Fibroblast of skin of back (primary cell): Measurements from ENCODE around the gene SUSD3.
A peak's percentile ranks its signal among the peaks of the same experiment; 100 is the strongest.

Experiments
- DNase-seq: peaks from one replicate; pipeline ENCODE4 v3.0.0-alpha.2; 2013

SUSD3 gene

GRCh38 chr9:93030642-93031628 is 27.6 kb upstream of the SUSD3 start:
- DNase-seq = no peak

DNA sequence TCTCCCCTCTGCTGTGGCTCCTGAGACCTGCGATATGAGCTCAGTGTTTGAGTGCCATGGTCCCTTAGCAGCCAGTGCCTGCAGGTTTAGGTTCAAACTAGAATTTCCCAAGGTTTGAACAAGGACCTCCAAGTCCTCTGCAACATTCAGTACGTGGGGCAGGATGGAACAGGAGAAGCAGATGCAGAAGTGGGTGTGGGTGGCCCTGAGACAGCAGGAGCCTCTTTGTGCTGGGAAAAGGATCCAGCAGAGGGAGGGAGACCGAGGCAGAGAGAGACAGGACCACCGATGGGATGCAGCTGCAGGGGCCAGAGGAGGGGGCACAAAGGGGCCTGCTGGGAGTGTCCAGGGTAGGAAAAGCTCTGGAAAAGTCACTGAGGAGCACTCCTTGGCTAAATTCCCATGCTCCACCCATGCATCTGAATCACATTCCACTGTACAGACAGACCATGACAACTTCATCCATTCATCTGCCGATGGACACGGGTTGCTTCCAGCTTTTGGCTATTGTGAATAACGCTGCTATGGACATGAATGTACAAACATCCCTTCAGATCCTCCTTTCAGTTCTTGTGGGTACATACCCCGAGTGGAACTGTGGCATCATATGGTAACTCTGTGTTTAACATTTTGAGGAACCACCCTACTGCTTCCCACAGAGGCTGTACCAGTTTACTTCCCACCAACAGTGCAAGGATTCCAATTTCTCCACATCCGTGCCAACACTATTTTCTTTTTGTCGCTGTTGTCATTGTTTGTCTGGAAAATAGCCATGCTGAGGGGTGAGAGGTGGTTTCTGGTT is 26.7 kb upstream of the SUSD3 start:
- peak; percentile 1 for DNase-seq

DNA sequence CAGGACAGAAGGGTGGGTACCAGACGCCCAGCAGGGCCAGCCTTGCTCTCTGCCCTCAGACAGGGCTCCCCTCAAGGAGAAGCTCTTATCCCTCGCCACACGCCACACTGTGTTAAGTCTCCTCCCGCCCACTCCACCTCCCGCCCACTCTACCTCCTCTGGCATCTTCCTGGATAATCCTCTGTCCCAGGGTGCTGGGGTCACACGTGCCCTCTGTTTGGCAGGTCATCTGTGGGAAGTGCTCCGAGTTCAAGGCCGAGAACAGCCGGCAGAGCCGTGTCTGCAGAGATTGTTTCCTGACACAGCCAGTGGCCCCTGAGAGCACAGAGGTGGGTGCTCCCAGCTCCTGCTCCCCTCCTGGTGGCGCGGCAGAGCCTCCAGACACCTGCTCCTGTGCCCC is 26.0 kb upstream of the SUSD3 start:
- DNase-seq = no peak

- DNase-seq = no peak
These were observed 25.0 kb upstream of the SUSD3 start for GRCh38 chr9:93033531-93033930.

DNA sequence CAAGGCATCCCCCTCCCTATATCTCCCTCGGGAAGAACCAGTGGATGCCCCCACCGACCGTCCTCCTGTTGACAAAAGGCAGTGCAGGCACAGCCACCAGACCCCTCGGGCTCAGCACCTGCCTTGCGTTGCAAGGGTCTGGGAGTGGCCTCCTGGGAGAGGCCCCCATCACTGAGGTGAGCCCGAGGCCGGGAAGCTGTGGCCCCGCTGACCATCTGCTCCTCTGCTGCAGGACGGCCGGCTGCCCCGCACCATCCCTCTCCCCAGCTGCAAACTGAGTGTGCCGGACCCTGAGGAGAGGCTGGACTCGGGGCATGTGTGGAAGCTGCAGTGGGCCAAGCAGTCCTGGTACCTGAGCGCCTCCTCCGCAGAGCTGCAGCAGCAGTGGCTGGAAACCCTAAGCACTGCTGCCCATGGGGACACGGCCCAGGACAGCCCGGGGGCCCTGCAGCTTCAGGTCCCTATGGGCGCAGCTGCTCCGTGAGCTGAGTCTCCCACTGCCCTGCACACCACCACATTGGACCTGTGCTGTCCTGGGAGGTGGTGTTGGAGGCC is 23.3 kb upstream of the SUSD3 start:
- no peak for DNase-seq

DNA sequence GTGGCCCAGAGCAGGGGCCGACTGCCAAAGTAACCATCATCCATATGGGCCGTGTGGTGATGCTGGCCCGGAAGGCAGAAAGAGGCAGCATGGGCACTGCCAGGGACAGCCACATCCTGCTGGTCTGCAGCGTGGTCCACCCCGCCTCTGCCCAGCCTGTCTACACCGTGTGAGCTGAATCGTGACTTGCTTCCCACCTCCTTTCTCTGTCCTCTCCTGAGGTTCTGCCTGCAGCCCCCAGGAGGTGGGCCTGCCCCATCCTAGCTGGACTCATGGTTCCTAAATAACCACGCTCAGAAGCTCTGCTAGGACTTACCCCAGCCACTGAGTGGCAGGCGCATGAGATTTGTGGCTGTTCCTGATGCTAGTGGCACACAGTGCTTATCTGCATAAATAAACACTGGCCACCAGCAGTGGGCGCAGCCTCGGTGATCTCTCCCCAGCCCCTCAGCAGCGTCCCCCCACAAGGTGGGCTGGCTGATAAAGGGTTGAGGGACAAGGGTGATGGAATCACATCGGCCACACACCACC is 22.6 kb upstream of the SUSD3 start:
- DNase-seq = no peak

DNA sequence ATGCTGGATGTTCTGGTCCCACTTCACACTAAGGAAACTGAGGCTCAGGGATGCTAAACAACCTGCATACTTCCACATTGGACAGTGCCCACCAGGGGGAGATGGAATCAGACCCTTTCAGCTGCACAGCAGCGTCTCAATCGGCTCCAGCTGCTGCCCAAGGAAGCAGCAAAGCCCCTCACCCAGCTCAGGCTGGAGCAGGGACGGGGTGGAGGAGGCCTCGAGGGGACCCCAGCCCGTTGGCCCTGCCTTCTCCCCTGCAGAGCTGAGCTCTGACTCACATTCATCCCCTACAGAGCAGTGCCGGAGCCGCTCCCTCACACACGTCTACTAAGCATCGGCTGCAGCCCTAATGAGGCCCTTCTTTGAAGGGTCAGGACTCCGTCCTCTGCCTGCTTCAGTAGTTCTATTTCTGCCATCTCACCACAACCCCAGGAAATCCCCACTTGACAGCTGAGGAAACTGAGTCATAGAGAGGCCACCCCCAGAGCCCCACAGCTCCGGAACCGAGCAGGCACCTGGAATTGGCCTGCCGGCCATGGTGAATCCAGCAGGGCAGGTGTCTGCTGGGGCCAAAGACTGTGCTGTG is 21.5 kb upstream of the SUSD3 start:
- no peak for DNase-seq

DNA sequence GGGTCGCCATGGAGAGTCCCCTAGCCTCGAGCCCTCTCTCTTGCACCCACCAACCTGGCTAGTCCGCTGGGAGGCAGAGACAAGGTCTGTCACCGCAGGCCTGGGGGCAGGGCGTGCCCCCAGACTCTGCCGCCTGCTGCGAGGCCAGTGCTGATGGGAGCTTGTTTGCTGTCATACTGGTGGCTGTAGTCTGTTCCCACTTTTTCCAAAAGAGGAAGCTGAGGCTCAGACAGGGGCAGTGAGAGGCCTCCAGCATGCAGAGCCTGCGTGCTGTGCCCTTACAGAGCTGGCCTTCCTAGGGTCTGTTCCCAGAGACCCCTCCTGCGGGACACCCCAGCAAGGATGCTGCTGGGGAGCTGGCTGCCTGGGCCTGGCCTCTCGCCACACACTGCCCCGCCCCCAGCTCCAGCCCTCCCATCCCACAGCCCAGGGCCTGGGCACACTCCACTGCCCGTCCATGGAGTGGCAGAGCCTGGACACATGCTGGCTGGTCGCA is 21.0 kb upstream of the SUSD3 start:
- no peak for DNase-seq

DNA sequence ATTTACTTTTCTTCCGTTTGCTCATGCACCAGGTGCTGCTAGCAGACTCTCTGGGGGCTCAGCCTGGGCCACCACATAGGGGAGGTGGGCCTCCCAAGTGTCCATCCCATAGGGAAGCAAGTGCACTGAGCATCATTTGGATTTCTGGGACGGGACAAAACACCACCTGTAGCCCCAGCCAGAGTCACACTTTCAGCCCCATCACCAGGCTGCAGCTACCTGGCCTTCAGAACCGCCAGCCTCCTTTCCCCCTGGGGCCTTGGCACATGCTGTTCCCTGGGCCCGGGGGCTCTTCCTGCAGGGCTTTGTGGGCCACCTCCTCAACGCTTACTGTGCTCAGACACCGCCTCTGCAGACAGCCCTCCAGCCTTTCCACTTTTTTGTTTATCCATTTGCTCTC is 19.6 kb upstream of the SUSD3 start:
- DNase-seq = no peak

DNA sequence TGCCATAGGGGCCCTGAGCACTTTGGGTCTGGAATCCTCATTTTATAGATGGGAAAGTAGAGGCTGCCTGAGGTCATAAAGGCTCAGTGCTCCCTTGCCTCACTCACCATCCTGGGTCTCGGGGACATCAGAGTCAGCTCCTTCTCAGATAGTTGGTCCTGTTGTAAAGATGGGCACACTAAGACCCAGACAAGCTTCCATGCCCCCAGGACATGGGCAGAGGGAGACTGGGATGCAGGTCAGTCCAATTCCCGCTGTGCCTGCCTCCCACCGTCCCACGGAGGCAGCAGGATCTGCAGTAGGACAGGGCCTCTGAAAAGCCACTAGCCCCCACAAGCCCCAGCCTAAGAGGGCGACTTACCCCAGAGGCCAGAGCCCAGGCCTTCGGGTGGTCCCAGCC is 19.0 kb upstream of the SUSD3 start:
- no peak for DNase-seq

- DNase-seq = no peak
These were observed 18.5 kb upstream of the SUSD3 start for GRCh38 chr9:93039976-93040375.

DNA sequence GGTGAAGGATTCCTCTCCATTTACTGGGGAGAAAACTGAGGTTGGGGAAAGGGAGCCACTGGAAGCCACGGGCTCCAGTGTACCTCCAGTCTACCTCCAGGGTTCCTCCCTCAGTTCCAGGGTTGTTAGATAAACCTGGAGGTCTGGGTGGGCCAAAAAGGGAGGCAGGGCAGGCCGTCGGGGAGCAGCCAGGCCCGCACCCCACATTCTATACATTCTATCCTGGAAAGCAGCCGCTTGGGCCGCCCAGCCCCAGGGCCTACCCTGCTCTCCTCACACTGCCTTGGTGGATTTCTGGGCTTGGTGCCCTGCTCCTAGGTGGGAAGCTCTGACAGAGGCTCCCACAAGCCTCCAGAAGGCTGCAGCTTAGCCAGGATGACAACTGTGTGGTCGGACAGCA is 18.1 kb upstream of the SUSD3 start:
- no peak for DNase-seq

- DNase-seq = no peak
These were observed 17.2 kb upstream of the SUSD3 start for GRCh38 chr9:93041108-93041802.

DNA sequence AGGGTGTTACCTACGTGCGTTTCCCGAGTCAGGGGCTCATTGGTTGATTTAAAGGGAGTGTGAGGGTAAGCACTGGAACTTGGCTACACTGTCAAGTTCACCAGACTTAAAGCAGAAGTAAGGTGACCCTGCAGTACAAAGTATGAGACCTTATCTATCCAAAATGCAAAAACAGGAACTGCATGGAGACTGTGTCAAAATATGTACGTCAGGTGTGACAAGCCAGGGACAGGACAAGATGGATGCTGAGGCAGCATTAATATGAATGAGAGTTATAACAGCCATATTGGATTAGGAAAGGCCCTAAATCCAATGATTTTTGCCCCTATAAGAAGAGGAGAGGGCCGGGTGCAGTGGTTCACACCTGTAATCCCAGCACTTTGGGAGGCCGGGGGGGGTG is 15.4 kb upstream of the SUSD3 start:
- DNase-seq = no peak

DNA sequence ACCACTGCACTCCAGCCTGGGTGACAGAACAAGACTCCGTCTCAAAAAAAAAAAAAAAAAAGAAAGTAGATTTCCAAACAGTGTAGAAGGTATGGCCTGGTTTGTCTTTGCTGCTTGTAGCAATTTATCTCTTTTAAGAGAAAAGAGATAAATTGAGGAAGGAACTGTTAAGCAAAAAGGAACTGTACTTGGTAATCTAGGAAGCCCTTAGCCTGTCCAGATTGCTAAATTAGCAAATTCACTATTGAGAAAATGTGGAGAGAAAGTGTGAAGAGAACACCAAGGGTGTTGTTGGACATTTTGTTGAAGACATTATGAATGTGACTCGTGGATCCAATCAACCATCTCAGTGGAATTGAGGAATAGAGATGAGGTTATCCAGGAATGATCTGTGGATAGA is 13.0 kb upstream of the SUSD3 start:
- no peak for DNase-seq

DNA sequence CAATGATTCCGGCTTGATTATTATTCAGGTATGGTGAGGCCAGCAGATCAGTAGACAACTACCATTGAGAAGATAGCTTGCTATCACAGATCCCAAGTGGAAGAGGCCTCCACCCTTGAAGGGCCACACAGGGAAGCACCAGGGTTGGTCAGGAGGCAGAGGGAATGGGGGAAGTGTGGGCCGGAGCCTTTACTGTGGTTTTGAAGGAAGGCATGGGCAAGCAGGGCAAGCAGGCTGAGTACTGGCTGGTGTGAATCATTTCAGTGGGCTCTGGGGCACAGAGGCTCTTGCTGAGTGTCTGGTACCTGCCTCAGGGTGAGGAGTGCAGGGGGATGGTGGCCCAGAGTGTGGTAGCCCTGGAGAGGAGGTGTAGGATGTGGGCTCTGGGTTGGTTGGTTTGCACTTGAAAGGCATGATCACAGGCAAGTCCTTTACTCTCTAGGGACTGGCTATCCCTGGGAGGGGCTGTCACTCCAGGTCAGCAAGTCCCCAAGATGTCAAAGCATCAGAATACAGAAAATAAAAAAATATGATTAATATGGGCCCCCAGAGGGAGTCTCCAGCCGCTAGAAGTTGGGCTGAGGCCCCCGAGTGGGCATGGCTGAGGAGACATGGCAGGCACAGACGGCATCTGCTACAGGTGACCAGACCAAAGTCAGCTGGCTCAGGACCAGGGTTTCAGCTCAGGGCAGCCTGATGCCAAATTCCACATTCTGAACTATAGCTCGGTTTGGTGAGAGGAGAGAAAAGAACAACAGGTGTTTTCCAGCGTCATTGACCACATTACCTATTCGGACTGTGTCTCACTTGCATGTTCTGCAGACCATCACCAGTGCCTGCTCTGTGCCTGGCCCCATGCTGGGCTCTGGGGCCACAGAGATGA is 9.7 kb upstream of the SUSD3 start:
- no peak for DNase-seq

DNA sequence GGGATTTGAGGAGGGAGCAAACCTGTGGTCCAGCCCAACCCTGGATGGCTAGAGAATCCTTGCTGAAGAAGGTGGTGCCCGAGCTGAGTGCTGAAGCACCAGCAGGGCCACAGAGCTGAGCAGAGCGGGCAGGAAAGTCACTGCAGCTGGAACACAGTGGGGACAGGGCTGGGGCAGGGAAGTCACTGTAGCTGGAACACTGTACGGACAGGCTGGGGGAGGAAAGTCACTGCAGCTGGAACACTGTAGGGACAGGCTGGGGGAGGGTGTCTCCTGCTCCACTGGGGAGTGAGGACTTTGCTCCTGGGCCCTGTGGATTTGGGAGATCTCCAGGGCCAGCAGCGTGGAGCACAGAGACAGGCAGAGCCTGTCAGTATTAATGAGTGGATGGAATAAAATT is 9.0 kb upstream of the SUSD3 start:
- DNase-seq = no peak

DNA sequence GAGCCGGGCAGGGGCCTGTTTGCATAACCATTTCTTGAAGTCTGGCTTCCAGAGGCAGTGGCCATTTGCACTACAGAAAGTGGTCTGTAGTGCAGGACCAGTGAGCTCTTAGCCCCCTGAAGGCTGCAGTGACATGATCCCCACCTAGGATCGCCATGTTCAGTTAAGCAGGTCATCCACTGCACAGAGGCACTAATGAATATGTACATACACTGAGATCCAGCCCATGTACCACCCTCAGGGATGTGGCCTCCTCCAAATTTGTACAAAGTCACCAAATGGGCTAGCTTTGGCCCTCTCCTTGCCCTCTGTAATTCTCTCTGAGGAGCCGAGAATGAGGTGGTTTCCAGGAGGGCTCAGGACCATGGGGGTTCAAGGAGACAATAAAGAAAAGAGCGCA is 8.3 kb upstream of the SUSD3 start:
- no peak for DNase-seq

GRCh38 chr9:93051680-93052089 is 6.8 kb upstream of the SUSD3 start:
- peak; percentile 56 for DNase-seq

DNA sequence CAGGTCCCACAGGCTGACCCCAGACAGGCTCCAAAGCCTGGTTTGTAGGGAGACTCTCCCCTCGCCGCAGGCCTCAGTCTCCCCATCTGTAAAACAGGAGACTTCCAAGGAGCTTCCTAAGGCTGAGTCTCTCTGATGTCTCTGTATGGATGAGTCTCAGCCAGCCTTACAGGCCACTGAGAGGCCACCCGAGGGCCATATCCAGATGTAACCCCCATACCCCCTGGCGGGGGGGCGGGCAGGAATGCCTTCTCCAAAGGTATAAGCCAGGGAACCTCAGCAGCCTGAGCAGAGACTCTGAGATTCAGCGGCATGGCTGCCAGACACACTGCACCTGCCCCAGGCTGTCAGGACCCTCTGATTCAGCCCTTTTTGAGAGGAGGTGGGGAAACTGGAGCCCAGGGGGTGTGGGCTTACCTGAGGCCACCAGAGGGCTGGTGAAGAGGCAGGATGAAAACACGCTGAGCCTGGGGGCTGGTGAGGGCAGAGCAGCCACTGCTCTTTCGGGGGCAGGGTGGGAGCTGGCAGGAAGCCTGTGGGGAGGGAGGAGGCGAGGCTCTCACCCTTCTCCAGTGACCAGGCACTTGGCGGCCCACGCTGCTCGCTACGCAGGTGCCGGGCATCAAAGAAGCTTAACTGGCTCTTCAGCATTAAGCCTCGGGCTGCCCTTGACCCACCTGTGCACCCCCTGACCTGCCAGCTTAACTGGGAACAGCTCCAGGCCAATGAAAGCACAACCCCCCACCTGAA is 5.5 kb upstream of the SUSD3 start:
- DNase-seq = no peak
